Endothelial cell (in vitro differentiated cells): ENCODE measurements around the gene MARCHF5. TPM values are rescaled to one million over a fixed set of nuclear protein-coding genes. Genes with fewer than 3 reads are reported as not detected.

Experiments used
- DNase-seq: peaks from one replicate; pipeline ENCODE4 v3.0.0; 2021; ENCODE audit warnings: low spot score
- H3K27ac Mint-ChIP-seq: one replicate; pipeline ENCODE4 v1.8.0; 2021; ENCODE audit warnings: mixed read lengths, inconsistent platforms; ENCODE audit not compliant: unreplicated experiment
- H3K27me3 Mint-ChIP-seq: one replicate; pipeline ENCODE4 v1.8.0; 2021; ENCODE audit warnings: mild to moderate bottlenecking, moderate library complexity, mixed read lengths, inconsistent platforms; ENCODE audit not compliant: unreplicated experiment
- H3K36me3 Mint-ChIP-seq: one replicate; pipeline ENCODE4 v1.8.0; 2021; ENCODE audit warnings: mild to moderate bottlenecking, low read depth, mixed read lengths, inconsistent platforms; ENCODE audit not compliant: unreplicated experiment
- H3K4me1 Mint-ChIP-seq: one replicate; pipeline ENCODE4 v1.8.0; 2021; ENCODE audit warnings: mild to moderate bottlenecking, mixed read lengths, inconsistent platforms; ENCODE audit not compliant: unreplicated experiment
- H3K4me3 Mint-ChIP-seq: one replicate; pipeline ENCODE4 v1.8.0; 2021; ENCODE audit warnings: mild to moderate bottlenecking, mixed read lengths, inconsistent platforms; ENCODE audit not compliant: unreplicated experiment
- H3K9me3 Mint-ChIP-seq: one replicate; pipeline ENCODE4 v1.8.0; 2021; ENCODE audit warnings: mixed read lengths, inconsistent platforms; ENCODE audit not compliant: unreplicated experiment
- CTCF ChIP-seq: fragments of 200-600 bp; sonication (generic); IDR thresholded peaks from one replicate; pipeline ENCODE4 v1.5.0; 2021; ENCODE audit warnings: antibody characterized with exemption; ENCODE audit not compliant: unreplicated experiment
- total RNA-seq: library from RNA; stranded (reverse); fragmentation: NEBNext Ultra II Directional; extraction: Animal tissue kit (Norgen Biotek cat#: 25700); gene quantifications from one replicate; pipeline ENCODE4 v1.2.1, GENCODE V29; 2021; ENCODE audit not compliant: unreplicated experiment

MARCHF5 gene
- total RNA-seq, 1 donor from 2014 or later = 46.0 TPM

- peaks cover 18% of the 10 kb centered on the region for H3K36me3 Mint-ChIP-seq
- H3K4me3 Mint-ChIP-seq = no peak overlapping the region
- no peak overlapping the region for H3K27ac Mint-ChIP-seq
- TF ChIP-seq CTCF = no peak
- H3K4me1 Mint-ChIP-seq = no peaks in the 10 kb centered on the region
- no peak for DNase-seq
- H3K27me3 Mint-ChIP-seq = no peaks in the 10 kb centered on the region
- no peaks in the 10 kb centered on the region for H3K9me3 Mint-ChIP-seq
Observed at GRCh38 chr10:92350411-92350810, 59.4 kb downstream of the MARCHF5 start.

- H3K9me3 Mint-ChIP-seq = no peaks in the 10 kb centered on the region
- H3K27me3 Mint-ChIP-seq = no peaks in the 10 kb centered on the region
- no peak for DNase-seq
- H3K4me1 Mint-ChIP-seq = no peaks in the 10 kb centered on the region
- no peak overlapping the region for H3K4me3 Mint-ChIP-seq
- TF ChIP-seq CTCF = no peak
- peaks cover 8% of the 10 kb centered on the region for H3K36me3 Mint-ChIP-seq
- H3K27ac Mint-ChIP-seq = no peak overlapping the region
Observed at GRCh38 chr10:92354587-92354986, 63.6 kb downstream of the MARCHF5 start.

GRCh38 chr10:92356041-92356440, 65.1 kb downstream of the MARCHF5 start:
- no peak overlapping the region for H3K27ac Mint-ChIP-seq
- no peaks in the 10 kb centered on the region for H3K4me1 Mint-ChIP-seq
- H3K36me3 Mint-ChIP-seq = no peaks in the 10 kb centered on the region

GRCh38 chr10:92363498-92363897, 72.5 kb downstream of the MARCHF5 start:
- TF ChIP-seq CTCF = no peak
- Mint-ChIP-seq H3K4me3 (no peak overlapping the region), H3K27me3 (no peaks in the 10 kb centered on the region), H3K27ac (no peak overlapping the region), H3K36me3 (no peaks in the 10 kb centered on the region), H3K4me1 (no peaks in the 10 kb centered on the region), H3K9me3 (no peaks in the 10 kb centered on the region)
- DNase-seq = no peak

More at GRCh38 chr10:92356041-92356440, 65.1 kb downstream of the MARCHF5 start:
- TF ChIP-seq CTCF = no peak
- no peak for DNase-seq
- H3K27me3 Mint-ChIP-seq = no peaks in the 10 kb centered on the region
- no peak overlapping the region for H3K4me3 Mint-ChIP-seq
- no peaks in the 10 kb centered on the region for H3K9me3 Mint-ChIP-seq

- no peak overlapping the region for H3K4me3 Mint-ChIP-seq
- no peaks in the 10 kb centered on the region for H3K36me3 Mint-ChIP-seq
- H3K27ac Mint-ChIP-seq = no peak overlapping the region
- no peaks in the 10 kb centered on the region for H3K9me3 Mint-ChIP-seq
- TF ChIP-seq CTCF = no peak
- no peak for DNase-seq
- no peaks in the 10 kb centered on the region for H3K27me3 Mint-ChIP-seq
- no peaks in the 10 kb centered on the region for H3K4me1 Mint-ChIP-seq
Observed at GRCh38 chr10:92366412-92367021, 75.5 kb downstream of the MARCHF5 start.
